KMS-11 (cell line): ENCODE results near the gene FAM163A.

Experiments
- H2AFZ ChIP-seq: fragments of 200-600 bp; sonication (generic); 2 replicates; pipeline ENCODE4 v1.6.1; 2016; ENCODE audit warnings: antibody characterized with exemption, mixed run types, low read depth
- H3K27ac ChIP-seq: fragments of 200-600 bp; sonication (generic); 2 replicates; pipeline ENCODE4 v1.6.1; 2016; ENCODE audit warnings: mild to moderate bottlenecking, mixed run types
- H3K27me3 ChIP-seq: fragments of 200-600 bp; sonication (generic); 2 replicates; pipeline ENCODE4 v1.6.1; 2017; ENCODE audit warnings: mild to moderate bottlenecking, low read depth, mixed run types, moderate library complexity; ENCODE audit not compliant: insufficient read depth
- H3K36me3 ChIP-seq: fragments of 200-600 bp; sonication (generic); 2 replicates; pipeline ENCODE4 v1.6.1; 2017; ENCODE audit warnings: mild to moderate bottlenecking, mixed run types; ENCODE audit not compliant: insufficient read depth
- H3K4me1 ChIP-seq: fragments of 200-600 bp; sonication (generic); 2 replicates; pipeline ENCODE4 v1.6.1; 2016; ENCODE audit warnings: mild to moderate bottlenecking, low read depth, mixed run types; ENCODE audit not compliant: poor library complexity, severe bottlenecking
- H3K4me2 ChIP-seq: fragments of 200-600 bp; sonication (generic); 2 replicates; pipeline ENCODE4 v1.7.0; 2016; ENCODE audit warnings: mild to moderate bottlenecking, mixed run types
- H3K4me3 ChIP-seq: fragments of 200-600 bp; sonication (generic); IDR thresholded peaks from 2 replicates; pipeline ENCODE4 v1.6.1; 2017; ENCODE audit warnings: low read depth, low read length, mixed read lengths; ENCODE audit not compliant: insufficient read depth
- H3K79me2 ChIP-seq: fragments of 200-600 bp; sonication (generic); 2 replicates; pipeline ENCODE4 v1.6.1; 2016; ENCODE audit warnings: low read depth, mixed run types; ENCODE audit not compliant: insufficient read depth
- H3K9ac ChIP-seq: fragments of 200-600 bp; sonication (generic); 2 replicates; pipeline ENCODE4 v1.6.1; 2016; ENCODE audit warnings: mild to moderate bottlenecking, mixed run types
- H4K20me1 ChIP-seq: fragments of 200-600 bp; sonication (generic); 2 replicates; pipeline ENCODE4 v1.6.1; 2016; ENCODE audit warnings: mild to moderate bottlenecking, mixed run types; ENCODE audit not compliant: insufficient read depth
- TF ChIP-seq, protein P1 (sequence below): fragments of 200-600 bp; sonication (generic); conservative IDR thresholded peaks from 2 replicates; pipeline ENCODE4 v1.6.1; 2017; ENCODE audit warnings: low read depth, mild to moderate bottlenecking, antibody characterized with exemption, low read length, moderate library complexity, mixed read lengths

Gene FAM163A

DNA sequence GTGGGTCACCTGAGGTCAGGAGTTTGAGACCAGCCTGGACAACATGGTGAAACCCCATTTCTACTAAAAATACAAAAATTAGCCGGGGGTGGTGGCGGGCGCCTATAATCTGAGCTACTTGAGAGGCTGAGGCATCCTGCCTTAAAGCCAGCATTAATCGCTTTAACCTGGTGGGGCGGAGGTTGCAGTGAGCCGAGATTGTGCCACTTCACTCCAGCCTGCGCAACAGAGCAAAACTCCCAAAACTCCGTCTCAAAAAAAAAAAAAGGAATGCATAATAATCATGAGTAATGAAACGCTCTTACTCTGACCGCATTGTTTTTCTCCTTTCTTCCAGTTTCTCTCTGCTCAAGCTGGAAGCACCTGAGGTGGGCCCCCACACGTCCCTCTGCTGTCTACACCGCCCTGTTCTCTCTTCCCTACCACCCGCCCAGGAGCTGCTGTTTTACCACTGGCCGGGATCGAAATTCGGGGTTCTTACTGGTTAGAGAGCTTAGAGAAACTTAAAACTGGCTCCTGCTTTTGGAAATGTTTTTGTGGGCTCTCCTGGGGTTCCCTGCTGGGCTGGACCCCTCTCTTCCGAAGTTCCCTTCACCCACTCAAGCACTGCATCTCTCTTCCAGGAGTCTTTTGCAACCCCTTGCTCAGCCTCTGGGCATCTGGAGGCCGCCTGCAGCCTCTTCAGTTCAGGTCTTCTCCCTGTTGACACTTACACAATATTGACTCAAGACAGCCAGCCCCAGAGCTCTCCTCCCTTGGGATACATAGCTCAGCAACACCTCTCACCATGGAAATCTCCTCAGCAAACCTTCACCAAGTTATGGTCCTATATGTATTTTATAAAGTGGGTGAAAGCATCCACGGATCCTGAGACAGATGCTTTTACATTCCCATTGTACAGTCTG is 62.5 kb downstream of the FAM163A start:
- no peak overlapping the region for H3K27ac ChIP-seq
- no peaks in the 10 kb centered on the region for H3K4me1 ChIP-seq
- H3K4me2 ChIP-seq: no peak overlapping the region
- H3K4me3 ChIP-seq: no peak overlapping the region
- H3K27me3 ChIP-seq: no peaks in the 10 kb centered on the region
- H4K20me1 ChIP-seq: no peaks in the 10 kb centered on the region
- H3K79me2 ChIP-seq: no peaks in the 10 kb centered on the region
- TF ChIP-seq, protein P1, sequence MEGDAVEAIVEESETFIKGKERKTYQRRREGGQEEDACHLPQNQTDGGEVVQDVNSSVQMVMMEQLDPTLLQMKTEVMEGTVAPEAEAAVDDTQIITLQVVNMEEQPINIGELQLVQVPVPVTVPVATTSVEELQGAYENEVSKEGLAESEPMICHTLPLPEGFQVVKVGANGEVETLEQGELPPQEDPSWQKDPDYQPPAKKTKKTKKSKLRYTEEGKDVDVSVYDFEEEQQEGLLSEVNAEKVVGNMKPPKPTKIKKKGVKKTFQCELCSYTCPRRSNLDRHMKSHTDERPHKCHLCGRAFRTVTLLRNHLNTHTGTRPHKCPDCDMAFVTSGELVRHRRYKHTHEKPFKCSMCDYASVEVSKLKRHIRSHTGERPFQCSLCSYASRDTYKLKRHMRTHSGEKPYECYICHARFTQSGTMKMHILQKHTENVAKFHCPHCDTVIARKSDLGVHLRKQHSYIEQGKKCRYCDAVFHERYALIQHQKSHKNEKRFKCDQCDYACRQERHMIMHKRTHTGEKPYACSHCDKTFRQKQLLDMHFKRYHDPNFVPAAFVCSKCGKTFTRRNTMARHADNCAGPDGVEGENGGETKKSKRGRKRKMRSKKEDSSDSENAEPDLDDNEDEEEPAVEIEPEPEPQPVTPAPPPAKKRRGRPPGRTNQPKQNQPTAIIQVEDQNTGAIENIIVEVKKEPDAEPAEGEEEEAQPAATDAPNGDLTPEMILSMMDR: no peak
- H3K36me3 ChIP-seq: no peaks in the 10 kb centered on the region
- no peak overlapping the region for H2AFZ ChIP-seq
- H3K9ac ChIP-seq: no peak overlapping the region

DNA sequence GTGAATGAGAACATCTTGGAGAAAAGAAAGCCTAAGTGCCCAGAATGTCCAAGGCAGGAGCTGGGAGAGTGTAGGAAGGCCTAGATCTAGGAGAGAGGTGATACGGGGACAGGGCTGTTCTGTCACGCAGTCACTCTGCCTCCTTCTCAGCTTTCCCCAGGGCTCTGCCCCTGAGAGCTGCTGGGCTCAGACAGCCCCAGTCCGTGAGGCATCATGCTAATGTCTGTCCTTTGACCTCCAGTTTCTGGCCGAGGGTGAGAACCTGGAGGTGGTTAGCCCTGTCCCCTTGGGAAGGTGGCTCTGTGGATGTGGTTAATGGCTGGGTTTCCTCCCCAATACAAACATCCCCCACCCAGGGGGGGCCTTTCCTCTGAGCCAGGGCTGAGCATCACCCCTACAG is 63.2 kb downstream of the FAM163A start:
- TF ChIP-seq, protein P1: no peak
- H3K4me1 ChIP-seq: no peaks in the 10 kb centered on the region
- no peak overlapping the region for H3K4me3 ChIP-seq
- no peak overlapping the region for H3K27ac ChIP-seq
- H3K9ac ChIP-seq: no peak overlapping the region
- H2AFZ ChIP-seq: no peak overlapping the region
- H3K36me3 ChIP-seq: no peaks in the 10 kb centered on the region
- H3K27me3 ChIP-seq: no peaks in the 10 kb centered on the region
- no peak overlapping the region for H3K4me2 ChIP-seq
- no peaks in the 10 kb centered on the region for H4K20me1 ChIP-seq
- no peaks in the 10 kb centered on the region for H3K79me2 ChIP-seq

DNA sequence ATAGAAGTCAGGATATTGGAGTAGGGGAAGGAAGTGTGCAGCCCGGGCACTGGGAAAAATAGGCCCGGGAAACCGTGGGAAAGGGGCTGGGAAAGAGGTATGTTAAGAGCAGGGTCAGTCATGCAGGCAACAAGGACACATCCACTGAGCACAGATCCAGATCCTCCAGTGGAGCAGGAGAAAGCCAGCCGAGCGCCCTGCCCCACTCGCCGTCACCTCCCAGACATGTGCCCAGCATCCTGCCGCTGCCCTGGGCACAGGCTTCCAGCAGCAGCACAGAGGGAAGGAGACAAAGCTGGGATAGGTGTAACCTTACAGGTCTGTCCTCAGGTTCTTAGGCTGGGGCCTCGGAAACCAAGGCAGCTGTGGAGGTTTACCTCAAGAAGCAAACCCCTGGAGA is 64.2 kb downstream of the FAM163A start:
- no peak overlapping the region for H2AFZ ChIP-seq
- no peak overlapping the region for H3K4me2 ChIP-seq
- H3K27ac ChIP-seq: no peak overlapping the region
- no peaks in the 10 kb centered on the region for H4K20me1 ChIP-seq
- TF ChIP-seq, protein P1: no peak
- H3K4me1 ChIP-seq: no peaks in the 10 kb centered on the region
- H3K9ac ChIP-seq: no peak overlapping the region
- H3K27me3 ChIP-seq: no peaks in the 10 kb centered on the region
- H3K4me3 ChIP-seq: no peak overlapping the region
- no peaks in the 10 kb centered on the region for H3K79me2 ChIP-seq
- H3K36me3 ChIP-seq: no peaks in the 10 kb centered on the region

DNA sequence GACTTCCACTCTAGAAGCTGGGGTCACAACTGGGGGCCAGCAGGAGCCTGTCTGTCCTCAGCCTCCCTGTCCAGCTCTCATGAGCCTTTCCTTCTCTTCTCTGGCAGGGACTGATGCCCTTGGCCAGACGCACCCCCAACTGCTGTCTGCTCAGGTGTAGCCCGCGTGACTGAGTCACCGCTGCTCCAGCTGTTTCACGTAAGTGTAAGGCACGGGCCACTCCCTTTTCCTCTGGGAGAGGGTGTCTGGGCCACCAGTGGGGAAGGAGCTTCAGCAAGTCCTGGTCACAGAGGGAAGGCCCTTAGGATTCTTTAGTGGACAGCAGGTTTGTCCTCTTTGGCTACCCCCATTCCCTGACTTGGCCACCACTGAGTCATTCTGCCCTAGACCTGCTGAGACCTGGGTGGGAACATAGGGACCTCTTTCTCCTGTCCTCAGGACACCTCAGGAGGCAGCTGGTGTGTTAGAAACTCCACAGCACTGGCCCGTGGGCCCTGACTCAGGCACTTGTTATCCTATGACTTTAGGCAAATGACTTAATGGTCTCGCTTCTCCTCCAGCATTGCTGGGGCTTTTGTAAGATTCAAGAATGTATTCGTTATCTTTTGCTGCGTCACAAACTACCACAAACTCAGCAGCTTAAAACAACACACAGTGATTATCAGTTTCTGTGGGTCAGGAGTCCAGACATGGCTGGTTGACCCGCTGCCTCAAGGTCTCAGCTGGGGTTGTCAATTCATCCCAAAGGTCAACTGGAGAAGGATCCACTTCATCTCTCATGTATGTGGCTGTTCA is 64.8 kb downstream of the FAM163A start:
- no peak overlapping the region for H3K9ac ChIP-seq
- H3K27me3 ChIP-seq: no peaks in the 10 kb centered on the region
- no peak overlapping the region for H2AFZ ChIP-seq
- H3K36me3 ChIP-seq: no peaks in the 10 kb centered on the region
- TF ChIP-seq, protein P1: no peak
- H4K20me1 ChIP-seq: no peaks in the 10 kb centered on the region
- H3K79me2 ChIP-seq: no peaks in the 10 kb centered on the region
- no peak overlapping the region for H3K27ac ChIP-seq
- no peak overlapping the region for H3K4me2 ChIP-seq
- H3K4me1 ChIP-seq: no peaks in the 10 kb centered on the region
- H3K4me3 ChIP-seq: no peak overlapping the region
